MCF 10A (cell line): ENCODE results near the gene APCDD1L. TPM values are rescaled to one million over a fixed set of nuclear protein-coding genes. Genes with fewer than 3 reads are reported as not detected.

ENCODE experiments used
- BruUV-seq: library from RNA; stranded (reverse); fragments of 400-500 nt; replicated peaks from 2 replicates; lab custom pipeline; 2021; lab: Mats Ljungman, UMichigan
- CTCF ChIA-PET: fragments of 300-600 bp; sonication (Branson Sonifier 250); formaldehyde crosslinking; extraction: SDS; loops from one replicate; lab custom pipeline; 2021; ENCODE audit warnings: antibody characterized with exemption, inconsistent platforms; lab: Yijun Ruan, JAX
- POLR2A ChIA-PET: fragments of 300-600, 350-650 bp; sonication (Branson Sonifier 250); formaldehyde crosslinking; extraction: SDS; loops from one replicate; lab custom pipeline; 2020; ENCODE audit warnings: antibody characterized with exemption, inconsistent platforms; lab: Yijun Ruan, JAX
- DNase-seq: peaks from one replicate; pipeline ENCODE4 v3.0.0-alpha.2; 2018; ENCODE audit not compliant: unreplicated experiment
- H3K27ac Mint-ChIP-seq: one replicate; pipeline ENCODE4 v1.8.0; 2022; ENCODE audit warnings: mild to moderate bottlenecking, low read depth, mixed read lengths; ENCODE audit not compliant: unreplicated experiment
- H3K27me3 Mint-ChIP-seq: one replicate; pipeline ENCODE4 v1.8.0; 2022; ENCODE audit warnings: mixed read lengths; ENCODE audit not compliant: insufficient read depth, unreplicated experiment
- H3K36me3 Mint-ChIP-seq: one replicate; pipeline ENCODE4 v1.8.0; 2022; ENCODE audit warnings: mild to moderate bottlenecking, moderate library complexity, mixed read lengths; ENCODE audit not compliant: insufficient read depth, unreplicated experiment
- H3K4me1 Mint-ChIP-seq: one replicate; pipeline ENCODE4 v1.8.0; 2022; ENCODE audit warnings: mixed read lengths; ENCODE audit not compliant: insufficient read depth, unreplicated experiment
- H3K4me3 Mint-ChIP-seq: one replicate; pipeline ENCODE4 v1.8.0; 2022; ENCODE audit warnings: mild to moderate bottlenecking, moderate library complexity, mixed read lengths; ENCODE audit not compliant: unreplicated experiment
- H3K9me3 Mint-ChIP-seq: one replicate; pipeline ENCODE4 v1.8.0; 2022; ENCODE audit warnings: mixed read lengths; ENCODE audit not compliant: unreplicated experiment
- intact Hi-C: fragments of 100-400 bp; cut with micrococcal nuclease; formaldehyde crosslinking; loops from 2 replicates; pipeline ENCODE4 v1.14.1; 2022
- total RNA-seq: library from RNA; stranded (reverse); gene quantifications from 2 replicates; pipeline ENCODE4 v1.2.3, GENCODE V29; 2022
- TF ChIP-seq, protein P1 (sequence below): fragments of 200-600 bp; IDR thresholded peaks from one replicate; pipeline ENCODE4 v1.8.0; 2022; ENCODE audit warnings: antibody characterized with exemption, mild to moderate bottlenecking; ENCODE audit not compliant: unreplicated experiment

Gene APCDD1L
- total RNA-seq, 1 experiment from 2014 or later = 0.86 TPM

DNA sequence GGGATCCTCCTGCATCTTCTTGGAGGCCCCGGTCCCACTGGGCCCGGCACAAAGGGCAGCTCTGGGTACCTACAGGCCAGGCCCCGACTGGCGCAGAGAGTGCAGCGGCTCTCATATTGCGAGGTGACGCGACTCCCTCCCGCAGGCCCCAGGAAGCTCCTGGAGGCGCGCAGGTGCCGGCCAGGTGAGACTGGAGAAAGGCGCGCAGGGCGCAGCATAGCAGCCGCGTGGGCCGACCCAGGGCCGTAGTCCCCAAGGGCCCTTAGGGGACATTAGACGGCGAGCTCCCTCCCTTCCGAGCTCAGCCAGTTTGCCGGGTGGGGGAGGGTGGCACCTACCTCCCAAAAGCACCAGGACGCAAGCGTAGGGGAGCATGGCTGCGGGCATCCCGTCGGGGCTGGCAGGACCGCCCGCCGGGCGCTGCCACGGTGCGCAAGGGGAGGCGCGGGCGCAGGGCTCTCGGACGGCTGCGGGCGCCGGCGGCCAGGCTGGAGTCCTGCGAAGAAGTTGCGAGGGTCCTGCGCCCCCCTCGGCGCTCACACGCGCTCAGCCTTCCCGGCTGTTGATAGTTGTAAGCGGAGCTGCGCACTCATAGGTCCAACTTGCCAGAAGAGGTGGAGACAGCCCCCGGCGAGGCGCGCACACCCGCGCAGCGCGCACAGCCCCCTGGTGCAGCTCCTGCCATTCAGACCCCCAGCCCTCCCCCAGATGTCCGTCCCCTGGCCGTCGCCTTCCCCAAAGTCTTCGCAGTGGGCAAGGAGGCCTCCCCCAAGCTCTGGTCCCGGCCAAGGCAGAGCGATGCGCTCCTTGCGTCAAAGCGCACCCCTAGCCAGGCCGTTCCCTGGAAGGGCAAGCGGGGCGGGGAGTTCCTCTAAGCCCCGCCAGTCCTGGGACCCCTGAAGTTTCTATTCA lies 622 bp downstream of the APCDD1L start:
- peaks cover 7% of the 10 kb centered on the region for H3K4me1 Mint-ChIP-seq
- no peak overlapping the region for H3K27ac Mint-ChIP-seq
- H3K4me3 Mint-ChIP-seq = peak overlapping the region; percentile 15
- intact Hi-C loops = no loop called here
- no peak for DNase-seq
- TF ChIP-seq, protein P1, sequence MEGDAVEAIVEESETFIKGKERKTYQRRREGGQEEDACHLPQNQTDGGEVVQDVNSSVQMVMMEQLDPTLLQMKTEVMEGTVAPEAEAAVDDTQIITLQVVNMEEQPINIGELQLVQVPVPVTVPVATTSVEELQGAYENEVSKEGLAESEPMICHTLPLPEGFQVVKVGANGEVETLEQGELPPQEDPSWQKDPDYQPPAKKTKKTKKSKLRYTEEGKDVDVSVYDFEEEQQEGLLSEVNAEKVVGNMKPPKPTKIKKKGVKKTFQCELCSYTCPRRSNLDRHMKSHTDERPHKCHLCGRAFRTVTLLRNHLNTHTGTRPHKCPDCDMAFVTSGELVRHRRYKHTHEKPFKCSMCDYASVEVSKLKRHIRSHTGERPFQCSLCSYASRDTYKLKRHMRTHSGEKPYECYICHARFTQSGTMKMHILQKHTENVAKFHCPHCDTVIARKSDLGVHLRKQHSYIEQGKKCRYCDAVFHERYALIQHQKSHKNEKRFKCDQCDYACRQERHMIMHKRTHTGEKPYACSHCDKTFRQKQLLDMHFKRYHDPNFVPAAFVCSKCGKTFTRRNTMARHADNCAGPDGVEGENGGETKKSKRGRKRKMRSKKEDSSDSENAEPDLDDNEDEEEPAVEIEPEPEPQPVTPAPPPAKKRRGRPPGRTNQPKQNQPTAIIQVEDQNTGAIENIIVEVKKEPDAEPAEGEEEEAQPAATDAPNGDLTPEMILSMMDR = no peak
- no peaks in the 10 kb centered on the region for H3K36me3 Mint-ChIP-seq
- POLR2A ChIA-PET = interaction anchor here (1.1 kb wide), 1 partner anchor 19 kb away, joined by 3 read pairs; no protein-coding TSS in a partner anchor
- CTCF ChIA-PET = interaction anchor here (0.7 to 0.8 kb wide), 3 partner anchors 51 to 124 kb away, joined by 3 read pairs; no protein-coding TSS in a partner anchor
- BruUV-seq = no TSS peak
- H3K9me3 Mint-ChIP-seq = no peaks in the 10 kb centered on the region
- H3K27me3 Mint-ChIP-seq = peaks cover 36% of the 10 kb centered on the region

- BruUV-seq = no TSS peak
- Mint-ChIP-seq H3K27ac (no peak overlapping the region), H3K9me3 (no peaks in the 10 kb centered on the region), H3K4me3 (no peak overlapping the region), H3K4me1 (peaks cover 7% of the 10 kb centered on the region), H3K36me3 (no peaks in the 10 kb centered on the region), H3K27me3 (peaks cover 36% of the 10 kb centered on the region)
- TF ChIP-seq, protein P1 = no peak
- intact Hi-C loops = no loop called here
- DNase-seq = no peak
- POLR2A ChIA-PET = interaction anchor here (0.9 kb wide), 1 partner anchor 137 kb away, joined by 3 read pairs; the partner anchor contains the start of gene STX16
- CTCF ChIA-PET = interaction anchor here (0.7 to 0.9 kb wide), 5 partner anchors 50 to 125 kb away, joined by 3 read pairs; no protein-coding TSS in a partner anchor
Measured at GRCh38 chr20:58513580-58514285, 1.5 kb downstream of the APCDD1L start.

GRCh38 chr20:58512808-58513552 lies 2.2 kb downstream of the APCDD1L start:
- Mint-ChIP-seq H3K4me3 (no peak overlapping the region), H3K36me3 (no peaks in the 10 kb centered on the region), H3K27ac (no peak overlapping the region), H3K27me3 (peaks cover 29% of the 10 kb centered on the region), H3K9me3 (no peaks in the 10 kb centered on the region), H3K4me1 (peaks cover 7% of the 10 kb centered on the region)
- no peak for DNase-seq
- BruUV-seq = no TSS peak
- intact Hi-C loops = no loop called here
- ChIA-PET CTCF (interaction anchor here (0.7 to 0.9 kb wide), 4 partner anchors 29 to 102 kb away, joined by 3 read pairs; no protein-coding TSS in a partner anchor), POLR2A (interaction anchor here (0.6 to 0.9 kb wide), 3 partner anchors 138 to 380 kb away, joined by 3 read pairs; partner anchors contain the start of gene STX16)
- TF ChIP-seq, protein P1 = no peak
